H4 (cell line): ENCODE results near the gene FRYL. TPM values are rescaled to one million over a fixed set of nuclear protein-coding genes. Genes with fewer than 3 reads are reported as not detected.
"Not testable (repeated sequence)": the region's sequence is repeated elsewhere in the genome, so short reads cannot be mapped to it uniquely, and the experiment has no call there.

ENCODE experiments used
- DNase-seq: peaks from one replicate; pipeline ENCODE4 v3.0.0-alpha.2; 2015; ENCODE audit warnings: low spot score
- total RNA-seq: library from RNA; depleted of rRNA; stranded (reverse); fragments of >200 nt; shearing (Covaris generic); gene quantifications from 2 replicates; pipeline ENCODE4 v1.2.3, GENCODE V29; 2014

FRYL gene
- total RNA-seq, 1 experiment from 2014 or later = 32.7 TPM

DNA sequence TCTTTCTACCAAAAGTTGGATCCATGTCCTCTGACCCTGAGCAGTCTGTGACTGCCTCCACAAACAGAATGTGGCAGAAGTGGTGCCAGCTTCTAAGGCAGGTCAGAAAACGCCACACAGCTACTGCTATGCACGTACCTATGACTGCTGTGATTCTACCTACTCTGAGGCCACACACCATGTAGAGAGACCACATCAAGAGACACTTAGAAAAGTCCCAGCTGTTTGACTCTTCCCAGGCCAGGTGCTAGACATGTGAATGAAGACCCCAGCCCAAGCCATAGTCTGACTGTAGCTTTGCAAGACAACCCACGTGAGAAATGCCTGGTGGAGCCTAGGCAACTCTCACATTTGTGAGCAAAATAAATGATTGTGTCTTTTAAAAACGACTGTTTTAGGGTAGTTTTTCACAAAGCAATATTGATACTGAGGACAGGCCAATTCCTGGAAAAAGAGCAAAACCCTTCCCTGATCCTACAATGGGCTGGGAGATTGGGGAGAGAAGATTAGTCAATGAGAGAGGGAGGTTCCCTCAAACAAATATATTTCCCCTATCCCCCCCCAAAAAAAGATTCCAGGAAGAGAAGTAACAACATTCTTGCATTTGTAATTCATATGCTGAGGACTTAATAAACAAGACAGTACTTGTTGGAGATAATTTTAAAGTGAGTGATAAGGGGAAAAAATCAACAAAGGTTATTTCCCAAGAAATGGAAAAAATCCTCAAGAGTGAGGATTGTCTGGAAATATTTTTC lies 33.3 kb downstream of the FRYL start:
- no peak for DNase-seq

DNA sequence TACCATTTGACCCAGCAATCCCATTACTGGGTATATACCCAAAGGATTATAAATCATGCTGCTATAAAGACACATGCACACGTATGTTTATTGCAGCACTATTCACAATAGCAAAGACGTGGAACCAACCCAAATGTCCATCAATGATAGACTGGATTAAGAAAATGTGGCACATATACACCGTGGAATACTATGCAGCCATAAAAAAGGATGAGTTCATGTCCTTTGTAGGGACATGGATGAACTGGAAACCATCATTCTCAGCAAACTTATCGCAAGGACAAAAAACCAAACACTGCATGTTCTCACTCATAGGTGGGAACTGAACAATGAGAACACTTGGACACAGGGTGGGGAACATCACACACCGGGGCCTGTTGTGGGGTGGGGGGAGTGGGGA lies 34.9 kb downstream of the FRYL start:
- not testable (repeated sequence) for DNase-seq

DNA sequence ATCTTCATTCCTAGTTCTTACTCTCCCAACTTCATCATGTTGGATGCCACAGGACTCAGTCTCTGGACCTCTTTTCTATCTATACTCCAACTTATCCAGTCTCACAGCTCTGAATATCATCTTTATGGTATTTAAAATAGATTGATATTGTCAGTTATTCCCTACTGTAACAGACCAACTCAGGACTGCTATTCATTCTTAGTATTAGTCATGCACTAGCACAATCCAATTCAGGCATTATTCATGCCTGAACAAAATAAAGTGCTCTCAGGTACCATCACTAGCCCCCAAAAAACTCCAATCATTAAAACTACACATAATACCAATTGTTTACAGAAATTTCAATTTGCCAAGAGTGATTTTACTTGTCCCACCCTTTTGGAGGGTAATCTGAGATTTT lies 37.7 kb downstream of the FRYL start:
- DNase-seq = no peak

DNA sequence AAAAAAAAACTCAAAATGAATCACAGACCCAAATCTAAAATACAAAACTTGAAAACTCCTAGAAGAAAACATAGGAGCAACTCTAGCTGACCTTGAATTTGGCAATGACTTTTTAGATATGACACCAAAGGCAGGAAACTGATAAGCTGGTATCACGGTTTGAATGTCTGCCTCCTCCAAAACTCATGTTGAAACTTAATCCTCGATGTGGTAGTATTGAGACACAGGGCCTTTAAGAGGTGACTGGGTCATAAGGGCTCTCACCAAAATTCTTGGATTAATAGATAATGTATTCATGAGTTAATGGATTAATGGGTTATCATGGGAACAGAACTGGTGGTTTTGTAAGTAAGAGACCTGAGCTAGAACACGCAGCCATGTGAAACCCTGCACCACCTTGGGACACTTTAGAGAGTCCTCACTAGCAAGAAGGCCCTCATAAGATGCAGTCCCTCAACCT lies 40.5 kb downstream of the FRYL start:
- no peak for DNase-seq

DNA sequence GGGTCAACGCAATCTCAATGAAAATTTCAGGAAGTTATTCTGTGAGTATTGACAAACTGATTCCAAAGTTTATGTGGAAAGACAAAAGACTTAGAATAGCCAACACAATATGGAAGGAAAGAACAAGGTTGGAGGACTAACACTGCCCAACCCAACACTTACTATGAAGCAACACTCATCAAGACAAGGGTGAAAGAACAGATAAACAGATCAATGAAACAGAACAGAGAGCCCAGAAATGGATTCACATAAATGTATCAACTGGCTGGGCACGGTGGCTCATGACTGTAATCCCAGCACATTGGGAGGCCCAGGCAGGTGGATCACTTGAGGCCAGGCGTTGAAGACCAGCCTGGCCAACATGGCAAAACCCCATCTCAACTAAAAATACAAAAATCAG lies 41.2 kb downstream of the FRYL start:
- no peak for DNase-seq

DNA sequence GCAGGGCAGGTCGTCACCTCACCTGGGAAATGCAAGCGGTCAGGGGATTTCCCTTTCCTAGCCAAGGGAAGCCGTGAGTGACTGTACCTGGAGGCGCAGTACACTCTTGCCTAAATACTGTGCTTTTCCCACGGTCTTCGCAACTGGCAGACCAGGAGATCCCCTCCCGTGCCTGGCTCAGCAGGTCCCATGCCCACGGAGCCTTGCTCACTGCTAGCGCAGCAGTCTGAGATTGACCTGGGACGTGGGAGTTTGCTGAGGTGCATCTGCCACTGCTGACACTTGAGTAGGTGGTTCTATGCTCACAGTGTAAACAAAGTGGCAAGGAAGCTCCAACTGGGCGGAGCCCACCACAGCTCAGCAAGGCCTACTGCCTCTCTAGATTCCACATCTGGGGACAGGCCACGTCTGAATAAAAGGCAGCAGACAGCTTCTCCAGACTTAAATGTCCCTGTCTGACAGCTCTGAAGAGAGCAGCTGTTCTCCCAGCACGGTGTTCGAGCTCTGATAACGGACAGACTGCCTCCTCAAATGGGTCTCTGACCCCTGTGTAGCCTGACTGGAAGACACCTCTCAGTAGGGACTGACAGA lies 51.1 kb downstream of the FRYL start:
- DNase-seq = not testable (repeated sequence)

DNA sequence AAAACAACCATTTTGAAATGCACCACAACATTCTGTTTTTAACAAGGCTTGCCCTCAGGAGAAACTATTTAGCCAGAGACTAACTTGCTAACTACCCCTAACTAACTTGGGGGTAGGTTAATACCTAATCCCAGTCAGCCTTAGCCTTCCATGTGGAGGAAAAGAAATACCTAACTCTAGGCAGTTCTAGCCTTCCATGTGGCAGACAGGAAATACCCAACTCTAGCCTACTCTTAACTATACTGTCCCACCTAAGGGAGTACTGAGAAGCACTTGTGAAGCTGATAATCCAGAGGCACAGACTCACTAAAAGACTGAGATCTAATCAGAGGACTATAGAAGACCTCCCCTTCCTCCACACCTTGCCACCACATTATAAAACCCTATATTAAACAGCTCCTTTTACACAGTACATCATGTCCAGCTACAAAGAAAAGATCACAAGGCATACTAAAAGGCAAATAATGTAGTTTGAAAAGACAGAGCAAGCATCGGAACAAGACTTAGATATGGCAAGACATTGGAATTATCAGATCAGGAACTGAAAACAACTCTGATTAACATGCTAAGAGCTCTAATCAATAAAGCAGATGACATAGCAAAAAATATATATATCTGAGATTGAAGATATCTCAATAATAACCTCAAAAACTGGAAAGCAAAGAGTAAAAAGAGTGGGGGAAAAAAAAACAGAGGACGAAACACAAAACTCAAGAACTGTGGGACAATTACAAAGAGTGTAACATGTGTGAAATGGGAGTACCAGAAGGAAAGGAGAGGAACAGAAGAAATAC lies 52.2 kb downstream of the FRYL start:
- no peak for DNase-seq

DNA sequence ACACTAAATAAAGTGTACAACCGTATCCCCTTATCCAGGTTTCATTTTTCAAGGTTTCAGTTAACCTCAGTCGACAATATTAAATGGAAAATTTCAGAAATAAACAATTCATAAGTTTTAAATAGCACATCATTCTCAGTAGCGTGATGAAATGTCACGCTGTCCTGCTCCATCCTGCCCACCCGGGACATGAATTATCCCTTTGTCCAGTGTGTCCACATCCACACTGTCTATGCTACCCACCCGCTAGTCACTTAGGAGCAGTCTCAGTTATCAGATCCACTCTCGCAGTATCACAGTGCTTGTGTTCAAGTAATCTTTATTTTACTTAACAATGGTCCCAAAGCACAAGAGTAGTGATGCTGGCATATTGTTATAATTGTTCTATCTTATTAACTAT lies 54.7 kb downstream of the FRYL start:
- no peak for DNase-seq

DNA sequence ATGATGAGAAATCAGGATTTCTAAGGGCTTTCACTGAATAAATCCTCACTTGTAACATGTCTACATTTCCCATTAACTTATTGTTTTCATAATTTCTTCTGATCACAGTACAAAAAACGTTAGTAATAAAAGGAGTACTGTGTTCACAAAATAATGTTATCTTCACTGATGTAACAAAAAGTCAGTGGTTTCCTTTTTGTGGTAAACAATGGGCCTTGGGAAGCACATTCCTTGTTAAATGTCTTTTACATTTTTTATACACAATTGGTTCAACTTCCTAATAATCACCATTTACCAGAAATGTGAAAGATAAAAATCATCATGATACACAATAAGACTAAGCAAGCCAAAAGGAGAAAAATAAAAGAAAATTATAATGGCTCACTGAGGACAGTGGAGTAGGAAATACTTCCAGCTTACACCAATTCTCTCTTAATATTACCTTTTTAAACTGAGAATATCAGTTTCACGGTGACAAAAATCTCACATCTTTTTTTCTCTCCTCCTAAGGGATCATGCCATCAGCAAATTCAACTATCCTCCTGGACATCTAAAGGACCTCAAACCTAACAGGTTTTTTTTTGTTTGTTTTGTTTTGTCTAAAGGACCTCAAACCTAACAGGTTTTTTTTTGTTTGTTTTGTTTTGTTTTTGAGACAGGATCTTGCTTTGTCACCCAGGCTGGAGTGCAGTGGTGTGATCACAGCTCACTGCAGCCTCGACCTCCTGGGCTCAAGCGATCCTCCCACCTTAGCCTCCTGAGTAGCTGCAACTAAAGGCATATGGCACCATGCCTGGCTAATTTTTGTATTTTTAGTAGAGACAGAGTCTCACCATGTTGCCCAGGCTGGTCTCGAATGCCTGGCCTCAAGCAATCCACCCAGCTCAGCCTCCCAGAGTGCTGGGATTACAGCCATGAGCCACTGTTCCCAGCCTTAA lies 57.3 kb downstream of the FRYL start:
- no peak for DNase-seq

DNA sequence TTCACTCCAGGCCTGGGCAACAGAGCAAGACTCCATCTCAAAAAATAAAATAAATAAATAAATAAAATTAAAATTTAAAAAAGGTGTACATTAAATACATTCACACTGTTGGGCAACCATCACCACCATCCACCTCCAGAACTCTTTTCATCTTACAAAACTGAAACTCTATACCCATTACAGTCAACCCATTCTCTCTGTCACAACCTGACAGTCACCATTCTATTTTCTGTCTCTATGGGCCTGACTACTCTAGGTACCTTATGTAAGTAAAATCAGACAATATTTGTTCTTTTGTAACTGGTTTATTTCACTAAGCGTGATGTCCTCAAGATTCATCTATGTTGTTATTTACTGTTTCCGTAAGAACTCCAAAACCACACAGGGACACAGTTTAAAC lies 59.6 kb downstream of the FRYL start:
- DNase-seq = no peak

DNA sequence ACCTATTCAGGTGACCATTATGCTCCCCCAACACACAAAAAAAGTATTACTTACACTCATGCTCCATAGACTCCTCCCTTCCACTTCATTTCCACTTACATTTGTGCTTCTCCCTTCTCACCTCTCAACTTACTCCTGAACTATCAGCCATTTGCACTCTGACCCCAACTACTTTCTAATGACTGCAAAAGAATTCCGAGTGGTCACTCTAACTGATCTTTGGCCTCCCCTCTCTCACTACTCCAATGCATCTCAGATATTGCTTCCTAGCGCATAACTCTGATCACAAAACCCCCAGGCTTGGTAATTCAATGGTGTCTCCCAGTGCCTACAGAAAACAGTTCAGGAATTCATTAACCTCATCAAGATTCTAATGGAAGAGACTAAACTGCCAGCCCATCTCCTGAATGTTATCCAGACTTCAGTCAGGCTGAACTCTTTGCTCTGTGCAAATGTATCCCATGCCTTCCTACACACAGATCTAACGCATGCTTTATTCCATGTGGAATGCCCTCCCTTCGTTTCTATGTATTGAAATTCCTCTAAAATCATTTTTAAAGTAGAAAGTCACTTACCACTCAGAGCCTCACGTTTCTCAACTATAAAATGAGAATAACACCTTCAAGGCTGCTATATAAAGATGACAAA lies 61.1 kb downstream of the FRYL start:
- DNase-seq = no peak

DNA sequence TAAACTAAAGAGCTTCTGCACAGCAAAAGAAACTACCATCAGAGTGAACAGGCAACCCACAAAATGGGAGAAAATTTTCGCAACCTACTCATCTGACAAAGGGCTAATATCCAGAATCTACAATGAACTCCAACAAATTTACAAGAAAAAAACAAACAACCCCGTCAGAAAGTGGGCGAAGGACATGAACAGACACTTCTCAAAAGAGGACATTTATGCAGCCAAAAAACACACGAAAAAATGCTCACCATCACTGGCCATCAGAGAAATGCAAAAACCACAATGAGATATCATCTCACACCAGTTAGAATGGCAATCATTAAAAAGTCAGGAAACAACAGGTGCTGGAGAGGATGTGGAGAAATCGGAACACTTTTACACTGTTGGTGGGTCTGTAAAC lies 63.8 kb downstream of the FRYL start:
- DNase-seq = not testable (repeated sequence)

DNA sequence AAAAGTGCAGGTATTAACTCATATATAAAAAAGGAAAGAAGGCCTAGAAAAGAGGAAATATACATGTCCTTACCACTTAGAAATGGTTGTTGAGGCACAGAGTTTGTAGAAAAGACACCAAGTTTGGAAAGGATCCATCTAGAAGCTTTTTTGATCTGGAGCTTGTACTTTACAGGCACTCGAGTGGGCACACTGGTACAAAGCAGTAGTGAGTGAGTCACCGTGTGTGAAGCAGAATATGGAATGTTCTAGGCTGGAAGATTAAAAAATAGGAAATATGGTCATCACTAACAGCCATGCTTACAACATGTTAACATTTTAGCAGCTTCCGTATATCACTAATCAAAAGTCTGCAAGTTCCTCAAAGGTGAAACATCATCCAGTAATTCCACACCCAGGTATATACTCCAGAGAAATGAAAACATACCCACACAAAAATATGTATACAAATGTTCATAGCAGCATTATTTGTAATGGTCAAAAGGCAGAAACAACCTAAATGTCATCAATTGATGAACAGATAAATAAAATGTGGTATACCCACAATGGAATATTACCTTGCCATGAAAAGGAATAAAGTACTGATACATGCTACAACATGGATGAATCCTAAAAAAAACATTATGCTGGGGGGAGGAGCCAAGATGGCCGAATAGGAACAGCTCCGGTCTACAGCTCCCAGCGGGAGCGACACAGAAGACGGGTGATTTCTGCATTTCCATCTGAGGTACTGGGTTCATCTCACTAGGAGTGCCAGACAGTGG lies 69.5 kb downstream of the FRYL start:
- no peak for DNase-seq

DNA sequence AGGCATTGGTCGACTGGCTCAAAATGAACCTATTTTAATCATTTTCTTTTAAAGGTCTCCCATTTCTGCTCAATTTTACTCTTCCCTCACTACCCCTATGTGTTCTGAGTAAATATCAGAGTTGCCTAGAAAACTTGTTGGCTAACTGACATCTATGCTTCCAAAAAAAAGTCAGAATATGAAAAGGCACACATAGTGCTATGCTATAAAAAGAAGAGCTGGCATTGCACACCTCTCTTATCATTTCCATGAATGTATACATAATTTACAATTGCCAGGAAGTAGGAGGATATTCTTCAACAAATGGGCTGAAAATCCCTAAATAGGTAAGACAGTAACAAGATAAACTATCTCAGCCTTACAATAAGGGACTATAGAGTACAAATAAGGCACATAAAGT lies 70.2 kb downstream of the FRYL start:
- no peak for DNase-seq

DNA sequence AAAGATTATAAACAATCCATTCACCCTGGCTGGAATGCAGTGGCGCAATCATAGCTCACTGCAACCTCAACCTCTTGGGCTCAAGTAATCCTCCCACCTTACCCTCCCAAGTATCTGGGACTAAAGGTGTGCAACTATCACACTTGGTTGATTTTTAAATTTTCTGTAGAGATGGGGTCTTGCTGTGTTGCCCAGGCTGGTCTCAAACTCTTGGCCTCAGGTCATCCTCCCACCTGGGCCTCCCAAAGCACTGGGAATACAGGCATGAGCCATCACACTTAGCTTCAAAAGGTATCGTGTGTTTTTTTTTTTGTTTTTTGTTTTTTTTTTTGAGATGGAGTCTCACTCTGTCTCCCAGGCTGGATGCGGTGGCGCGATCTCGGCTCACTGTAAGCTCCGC lies 71.5 kb downstream of the FRYL start:
- DNase-seq = no peak

DNA sequence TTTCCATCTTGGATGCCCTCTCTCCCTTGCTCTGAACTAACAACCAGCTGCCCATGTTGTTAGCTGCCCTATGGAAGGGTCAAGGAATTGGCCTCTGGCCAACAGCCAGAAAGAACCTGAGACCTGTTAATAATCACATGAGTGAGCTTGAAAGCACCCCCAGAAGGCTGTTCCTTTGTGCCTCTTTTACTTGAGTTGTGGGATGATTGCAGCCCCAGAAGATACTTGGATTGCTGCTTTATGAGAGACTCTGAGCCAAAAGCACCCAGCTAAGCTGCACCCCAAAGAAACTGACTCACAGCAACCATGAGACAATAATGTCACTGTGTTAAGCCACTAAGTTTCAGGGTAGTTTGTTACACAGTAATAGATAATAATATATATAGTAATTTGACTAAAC lies 73.3 kb downstream of the FRYL start:
- no peak for DNase-seq

DNA sequence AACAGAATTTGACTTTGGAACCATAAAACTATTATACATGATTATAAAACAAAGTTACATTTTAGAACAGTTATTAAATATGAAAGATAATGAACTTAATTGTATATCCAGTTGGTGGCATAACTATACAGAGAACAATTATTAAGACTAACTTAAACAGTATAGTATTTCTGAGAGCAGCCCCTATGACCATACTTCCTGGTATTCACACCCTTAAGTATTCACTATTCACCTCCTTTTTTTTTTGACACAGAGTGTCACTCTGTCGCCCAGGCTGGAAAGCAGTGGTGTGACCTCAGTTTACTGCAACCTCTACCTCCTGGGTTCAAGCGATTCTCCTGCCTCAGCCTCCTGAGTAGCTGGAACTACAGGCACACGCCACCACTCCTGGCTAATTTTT lies 74.5 kb downstream of the FRYL start:
- no peak for DNase-seq

DNA sequence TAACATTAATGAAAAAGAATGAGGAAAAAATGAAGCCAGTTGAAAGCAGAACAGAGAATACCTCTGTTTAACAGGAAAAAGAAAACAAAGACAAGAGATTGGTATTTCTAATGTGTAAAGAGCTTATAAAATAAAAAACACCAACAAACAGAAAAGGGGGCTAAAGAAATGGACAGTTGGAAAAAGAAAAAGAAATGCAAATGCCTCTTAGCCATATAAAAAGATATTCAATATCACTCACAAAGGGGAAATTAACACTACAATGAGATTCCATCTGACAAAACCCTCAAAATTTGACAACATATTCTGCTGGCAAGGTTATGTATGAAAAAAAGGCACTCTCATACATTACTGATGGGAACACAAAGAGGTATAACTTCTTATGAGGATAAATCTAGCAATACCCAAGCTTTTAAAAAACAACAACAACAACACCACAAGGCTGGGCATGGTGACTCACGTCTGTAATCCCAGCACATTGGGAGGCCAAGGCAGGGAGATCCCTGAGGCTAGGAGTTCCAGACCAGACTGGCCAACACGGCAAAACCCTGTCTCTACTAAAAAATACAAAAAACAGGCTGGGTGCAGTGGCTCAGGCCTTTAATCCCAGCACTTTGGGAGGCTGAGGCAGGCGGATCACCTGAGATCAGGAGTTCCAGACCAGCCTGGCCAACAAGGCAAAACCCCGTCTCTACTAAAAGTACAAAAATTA lies 75.8 kb downstream of the FRYL start:
- DNase-seq = no peak

DNA sequence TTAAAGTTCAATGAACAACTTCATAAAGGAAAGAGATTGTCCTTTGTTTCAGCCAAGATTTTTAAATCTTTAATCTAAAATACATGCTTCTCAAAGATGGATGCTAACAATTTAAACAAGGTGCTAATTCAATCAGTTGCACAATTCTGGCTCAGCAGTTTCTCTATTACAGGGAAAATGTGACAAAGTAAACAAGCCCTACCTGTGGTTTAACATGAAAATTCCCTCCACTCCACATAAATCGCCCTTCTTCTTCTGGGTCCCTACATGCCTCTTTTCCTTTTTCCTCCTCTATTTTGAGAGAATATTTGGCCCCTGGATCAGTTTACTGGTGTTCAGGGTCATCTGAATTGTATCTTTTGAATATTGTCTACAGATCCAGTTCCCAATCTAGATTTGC lies 80.6 kb downstream of the FRYL start:
- peak; percentile 56 for DNase-seq
